ENCODE data around the gene FRYL. TPM values are rescaled to one million over a fixed set of nuclear protein-coding genes. Genes with fewer than 3 reads are reported as not detected.

The FRYL gene
- polyA plus RNA-seq, 1 donor from 2014 or later, result 64.0 TPM

DNA sequence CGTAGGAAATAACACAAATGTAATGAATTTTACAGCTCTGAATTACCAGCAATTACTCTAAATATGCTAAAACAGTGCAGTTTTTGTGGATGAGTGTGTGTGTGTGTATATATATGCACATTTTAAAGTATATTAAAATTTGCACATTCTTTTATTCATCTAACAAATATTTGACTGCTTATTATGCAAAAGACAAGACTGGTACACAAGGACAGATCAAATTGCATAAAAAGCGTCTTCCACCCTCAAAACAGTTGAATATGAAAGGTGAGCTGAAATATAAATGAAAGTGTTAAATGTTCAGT lies 276.1 kb downstream of the FRYL start:
- no peaks in the 10 kb centered on the region for H3K27me3 ChIP-seq (ENCODE audit: insufficient read depth, low read depth, low read length)
- no peak for TF ChIP-seq RAD21 (conservative IDR thresholded peaks at IDR 0.05)
- TF ChIP-seq MXI1 (conservative IDR thresholded peaks at IDR 0.05; ENCODE audit: poor library complexity, severe bottlenecking), result no peak
- TF ChIP-seq, protein P1, sequence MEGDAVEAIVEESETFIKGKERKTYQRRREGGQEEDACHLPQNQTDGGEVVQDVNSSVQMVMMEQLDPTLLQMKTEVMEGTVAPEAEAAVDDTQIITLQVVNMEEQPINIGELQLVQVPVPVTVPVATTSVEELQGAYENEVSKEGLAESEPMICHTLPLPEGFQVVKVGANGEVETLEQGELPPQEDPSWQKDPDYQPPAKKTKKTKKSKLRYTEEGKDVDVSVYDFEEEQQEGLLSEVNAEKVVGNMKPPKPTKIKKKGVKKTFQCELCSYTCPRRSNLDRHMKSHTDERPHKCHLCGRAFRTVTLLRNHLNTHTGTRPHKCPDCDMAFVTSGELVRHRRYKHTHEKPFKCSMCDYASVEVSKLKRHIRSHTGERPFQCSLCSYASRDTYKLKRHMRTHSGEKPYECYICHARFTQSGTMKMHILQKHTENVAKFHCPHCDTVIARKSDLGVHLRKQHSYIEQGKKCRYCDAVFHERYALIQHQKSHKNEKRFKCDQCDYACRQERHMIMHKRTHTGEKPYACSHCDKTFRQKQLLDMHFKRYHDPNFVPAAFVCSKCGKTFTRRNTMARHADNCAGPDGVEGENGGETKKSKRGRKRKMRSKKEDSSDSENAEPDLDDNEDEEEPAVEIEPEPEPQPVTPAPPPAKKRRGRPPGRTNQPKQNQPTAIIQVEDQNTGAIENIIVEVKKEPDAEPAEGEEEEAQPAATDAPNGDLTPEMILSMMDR (IDR thresholded peaks at IDR 0.05; ENCODE audit: poor library complexity, severe bottlenecking), result no peak
- TF ChIP-seq, protein P2, sequence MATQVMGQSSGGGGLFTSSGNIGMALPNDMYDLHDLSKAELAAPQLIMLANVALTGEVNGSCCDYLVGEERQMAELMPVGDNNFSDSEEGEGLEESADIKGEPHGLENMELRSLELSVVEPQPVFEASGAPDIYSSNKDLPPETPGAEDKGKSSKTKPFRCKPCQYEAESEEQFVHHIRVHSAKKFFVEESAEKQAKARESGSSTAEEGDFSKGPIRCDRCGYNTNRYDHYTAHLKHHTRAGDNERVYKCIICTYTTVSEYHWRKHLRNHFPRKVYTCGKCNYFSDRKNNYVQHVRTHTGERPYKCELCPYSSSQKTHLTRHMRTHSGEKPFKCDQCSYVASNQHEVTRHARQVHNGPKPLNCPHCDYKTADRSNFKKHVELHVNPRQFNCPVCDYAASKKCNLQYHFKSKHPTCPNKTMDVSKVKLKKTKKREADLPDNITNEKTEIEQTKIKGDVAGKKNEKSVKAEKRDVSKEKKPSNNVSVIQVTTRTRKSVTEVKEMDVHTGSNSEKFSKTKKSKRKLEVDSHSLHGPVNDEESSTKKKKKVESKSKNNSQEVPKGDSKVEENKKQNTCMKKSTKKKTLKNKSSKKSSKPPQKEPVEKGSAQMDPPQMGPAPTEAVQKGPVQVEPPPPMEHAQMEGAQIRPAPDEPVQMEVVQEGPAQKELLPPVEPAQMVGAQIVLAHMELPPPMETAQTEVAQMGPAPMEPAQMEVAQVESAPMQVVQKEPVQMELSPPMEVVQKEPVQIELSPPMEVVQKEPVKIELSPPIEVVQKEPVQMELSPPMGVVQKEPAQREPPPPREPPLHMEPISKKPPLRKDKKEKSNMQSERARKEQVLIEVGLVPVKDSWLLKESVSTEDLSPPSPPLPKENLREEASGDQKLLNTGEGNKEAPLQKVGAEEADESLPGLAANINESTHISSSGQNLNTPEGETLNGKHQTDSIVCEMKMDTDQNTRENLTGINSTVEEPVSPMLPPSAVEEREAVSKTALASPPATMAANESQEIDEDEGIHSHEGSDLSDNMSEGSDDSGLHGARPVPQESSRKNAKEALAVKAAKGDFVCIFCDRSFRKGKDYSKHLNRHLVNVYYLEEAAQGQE (IDR thresholded peaks at IDR 0.05; ENCODE audit: borderline replicate concordance), result no peak
- TF ChIP-seq SMC3 (conservative IDR thresholded peaks at IDR 0.05; ENCODE audit: poor library complexity), result no peak
- TF ChIP-seq TAF1 (IDR thresholded peaks at IDR 0.05; ENCODE audit: low read depth), result no peak
- no peak for TF ChIP-seq POLR2AphosphoS5 (IDR thresholded peaks at IDR 0.05)
- no peak for TF ChIP-seq EZH2 (IDR thresholded peaks at IDR 0.05; ENCODE audit: borderline replicate concordance, insufficient read depth, low read length, poor library complexity, severe bottlenecking)
- TF ChIP-seq EP300 (conservative IDR thresholded peaks at IDR 0.05; ENCODE audit: poor library complexity, severe bottlenecking), result no peak
- no peaks in the 10 kb centered on the region for H3K9me3 ChIP-seq (ENCODE audit: low read length)
- peaks cover 9% of the 10 kb centered on the region for H3K36me3 ChIP-seq (ENCODE audit: insufficient read depth, low read length)
- H4K20me1 ChIP-seq (ENCODE audit: insufficient read depth), result no peaks in the 10 kb centered on the region
- H3K4me2 ChIP-seq (ENCODE audit: low read length), result no peak overlapping the region
- H3F3A ChIP-seq (ENCODE audit: insufficient read depth, low read length, poor library complexity, severe bottlenecking), result no peaks in the 10 kb centered on the region
- H3K4me3 ChIP-seq (ENCODE audit: low read length), result no peak overlapping the region
- no peak overlapping the region for H3K27ac ChIP-seq (ENCODE audit: low read length)
- no peaks in the 10 kb centered on the region for H3K79me2 ChIP-seq (replicated peaks; ENCODE audit: insufficient read depth, low read length)
- H3K9ac ChIP-seq (ENCODE audit: low read length), result no peak overlapping the region
- H3K9me2 ChIP-seq (ENCODE audit: insufficient read depth, low read length), result no peaks in the 10 kb centered on the region
- no peak overlapping the region for H2AFZ ChIP-seq (ENCODE audit: low read depth, low read length)

DNA sequence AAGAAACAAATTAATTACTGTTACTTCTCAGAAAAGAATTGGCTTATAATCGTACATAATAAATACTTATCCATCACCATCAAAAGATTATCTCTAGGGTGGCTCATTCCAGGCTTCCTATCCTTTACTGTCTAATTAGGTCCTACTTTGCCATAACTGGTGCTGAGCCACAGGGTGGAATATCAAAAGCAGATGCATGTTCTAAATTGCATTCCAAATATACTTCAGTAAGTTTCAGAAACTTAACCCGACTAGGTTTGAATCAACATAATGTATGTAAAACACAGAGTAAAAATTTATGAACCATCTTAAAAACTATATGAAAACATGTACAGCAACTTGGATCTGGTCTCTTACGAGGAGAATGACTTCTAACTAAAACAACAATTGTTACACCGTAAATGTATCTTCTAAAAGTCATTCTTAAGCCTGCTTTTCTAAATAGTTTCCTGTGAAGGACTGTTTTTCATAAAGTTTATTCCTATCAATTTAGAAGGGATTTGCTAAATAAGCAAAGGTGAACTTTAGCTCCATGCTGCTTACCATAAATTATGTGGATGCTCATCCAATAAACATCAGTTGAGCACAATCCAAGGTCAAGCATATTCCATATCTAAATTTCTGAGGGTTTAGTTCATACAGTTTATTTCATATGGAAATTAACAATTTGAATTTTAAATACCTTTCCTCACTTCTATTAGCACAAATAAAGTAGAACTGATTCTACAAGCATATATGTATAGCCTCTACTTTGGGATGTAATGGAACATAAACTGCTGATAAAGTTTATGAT lies 276.6 kb downstream of the FRYL start:
- no peaks in the 10 kb centered on the region for H4K20me1 ChIP-seq (ENCODE audit: insufficient read depth)

More for the DNA sequence above, 276.6 kb downstream of the FRYL start:
- Histone ChIP-seq H3K36me3 (ENCODE audit: insufficient read depth, low read length) (peaks cover 9% of the 10 kb centered on the region), H3K27me3 (ENCODE audit: insufficient read depth, low read depth, low read length) (no peaks in the 10 kb centered on the region), H3K9me3 (ENCODE audit: low read length) (no peaks in the 10 kb centered on the region), H3F3A (ENCODE audit: insufficient read depth, low read length, poor library complexity, severe bottlenecking) (no peaks in the 10 kb centered on the region), H2AFZ (ENCODE audit: low read depth, low read length) (no peak overlapping the region), H3K9ac (ENCODE audit: low read length) (no peak overlapping the region), H3K4me2 (ENCODE audit: low read length) (no peak overlapping the region), H3K79me2 (replicated peaks; ENCODE audit: insufficient read depth, low read length) (no peaks in the 10 kb centered on the region), H3K9me2 (ENCODE audit: insufficient read depth, low read length) (no peaks in the 10 kb centered on the region), H3K27ac (ENCODE audit: low read length) (no peak overlapping the region), H3K4me3 (ENCODE audit: low read length) (no peak overlapping the region)
- TF ChIP-seq, protein P2 (IDR thresholded peaks at IDR 0.05; ENCODE audit: borderline replicate concordance), result no peak
- TF ChIP-seq, protein P1 (IDR thresholded peaks at IDR 0.05; ENCODE audit: poor library complexity, severe bottlenecking), result no peak
- TF ChIP-seq EZH2 (IDR thresholded peaks at IDR 0.05; ENCODE audit: borderline replicate concordance, insufficient read depth, low read length, poor library complexity, severe bottlenecking) (no peak), RAD21 (conservative IDR thresholded peaks at IDR 0.05) (no peak), SMC3 (conservative IDR thresholded peaks at IDR 0.05; ENCODE audit: poor library complexity) (no peak), EP300 (conservative IDR thresholded peaks at IDR 0.05; ENCODE audit: poor library complexity, severe bottlenecking) (no peak), TAF1 (IDR thresholded peaks at IDR 0.05; ENCODE audit: low read depth) (no peak), POLR2AphosphoS5 (IDR thresholded peaks at IDR 0.05) (no peak), MXI1 (conservative IDR thresholded peaks at IDR 0.05; ENCODE audit: poor library complexity, severe bottlenecking) (no peak)
